ENCODE results near the gene ELF4. TPM values are rescaled to one million over a fixed set of nuclear protein-coding genes. Genes with fewer than 3 reads are reported as not detected.

The ELF4 gene
- total and polyA plus RNA-seq, 2 of the 4 experiments (the other 2 are of a cell fraction), result 10.9 to 19.0 TPM

GRCh38 chrX:130053236-130053635 lies 57.1 kb downstream of the ELF4 start:
- BruUV-seq (replicated peaks), result no TSS peak
- H3K14ac ChIP-seq (replicated peaks; ENCODE audit: low read depth, low read length), result no peak overlapping the region
- H3K4me1 ChIP-seq (ENCODE audit: control insufficient read depth, insufficient read depth, low read length), result peaks cover 3% of the 10 kb centered on the region; the same call in 1 of the 2 replicates
- H3K4me2 ChIP-seq (ENCODE audit: low read depth, low read length), result no peak overlapping the region
- no peak overlapping the region for H2BK15ac ChIP-seq (ENCODE audit: low read depth, low read length)
- no peaks in the 10 kb centered on the region for H4K20me1 ChIP-seq (ENCODE audit: insufficient read depth, low read length)
- H3K9me3 ChIP-seq (ENCODE audit: control insufficient read depth, insufficient read depth, low read length), result no peaks in the 10 kb centered on the region; the same call in 1 of the 2 replicates
- H2AK5ac ChIP-seq (ENCODE audit: low read depth, low read length), result no peak overlapping the region
- no peaks in the 10 kb centered on the region for H3K9me1 ChIP-seq (ENCODE audit: insufficient read depth, low read length)
- no peak overlapping the region for H4K5ac ChIP-seq (ENCODE audit: low read depth, low read length)
- H3K23ac ChIP-seq (ENCODE audit: low read depth, low read length), result no peak overlapping the region
- DNase-seq (no peak), ATAC-seq (ENCODE audit: low read depth) (no peak)
- H2BK5ac ChIP-seq (ENCODE audit: low read depth, low read length, poor library complexity, severe bottlenecking), result no peak overlapping the region
- H4K91ac ChIP-seq (ENCODE audit: insufficient read depth, low read depth, low read length), result no peak overlapping the region
- no peak overlapping the region for H3K18ac ChIP-seq (ENCODE audit: low read depth, low read length)
- dilution Hi-C loops (cut with HindIII; ENCODE audit: low sequenced_read_pairs, unreplicated experiment) (no loop called here), intact Hi-C loops (cut with micrococcal nuclease) (no loop called here), in situ Hi-C loops (cut with MboI; ENCODE audit: low sequenced_read_pairs) (no loop called here)
- no peak overlapping the region for H2BK120ac ChIP-seq (ENCODE audit: low read depth, low read length)
- H3K56ac ChIP-seq (ENCODE audit: extremely low read depth, insufficient read depth, low read length), result no peak overlapping the region
- WGBS, 2 experiments (ENCODE audit: extremely low coverage in 2 of 2, insufficient read length in 1 of 2), result no CpG with 5 or more reads among the region's 10 CpGs
- TF ChIP-seq RAD21 (IDR thresholded peaks at IDR 0.05; ENCODE audit: low read length) (no peak), CTCF (conservative IDR thresholded peaks at IDR 0.05; ENCODE audit: low read depth, low read length) (no peak), MXI1 (IDR thresholded peaks at IDR 0.05; ENCODE audit: borderline replicate concordance, low read depth, low read length) (no peak), MAFK (IDR thresholded peaks at IDR 0.05; ENCODE audit: low read depth, low read length) (no peak), POLR2A (IDR thresholded peaks at IDR 0.05; ENCODE audit: low read depth, low read length) (no peak), RCOR1 (IDR thresholded peaks at IDR 0.05; ENCODE audit: insufficient replicate concordance, low read length) (no peak), SMC3 (IDR thresholded peaks at IDR 0.05; ENCODE audit: low read depth, low read length) (no peak), RFX5 (IDR thresholded peaks at IDR 0.05; ENCODE audit: low read depth, low read length) (no peak), CHD1 (IDR thresholded peaks at IDR 0.05; ENCODE audit: low read depth, low read length) (no peak), NFE2L2 (IDR thresholded peaks at IDR 0.05; ENCODE audit: low read depth, low read length) (no peak), BHLHE40 (IDR thresholded peaks at IDR 0.05; ENCODE audit: low read depth, low read length) (no peak), MAZ (IDR thresholded peaks at IDR 0.05; ENCODE audit: borderline replicate concordance, low read depth, low read length) (no peak), CEBPB (IDR thresholded peaks at IDR 0.05; ENCODE audit: low read depth, low read length) (no peak), USF2 (IDR thresholded peaks at IDR 0.05; ENCODE audit: low read depth, low read length) (no peak), FOS (IDR thresholded peaks at IDR 0.05; ENCODE audit: low read depth, low read length) (no peak), ELK1 (IDR thresholded peaks at IDR 0.05; ENCODE audit: borderline replicate concordance, low read depth, low read length) (no peak)
- H2BK20ac ChIP-seq (ENCODE audit: low read depth, low read length), result no peak overlapping the region
- no peak overlapping the region for H3K4me3 ChIP-seq (ENCODE audit: insufficient read depth, low read depth, low read length)
- no peaks in the 10 kb centered on the region; the same call in 1 of the 2 replicates for H3K27me3 ChIP-seq (ENCODE audit: control insufficient read depth, insufficient read depth, low read length)
- CTCF ChIA-PET, result no interaction called here
- H2AK9ac ChIP-seq (replicated peaks; ENCODE audit: low read depth, low read length, poor library complexity), result peak overlapping the region; percentile 10
- no peak overlapping the region for H2AFZ ChIP-seq (replicated peaks; ENCODE audit: low read length, poor library complexity)
- peaks cover 13% of the 10 kb centered on the region; the same call in 1 of the 2 replicates for H3K36me3 ChIP-seq (ENCODE audit: control insufficient read depth, insufficient read depth, low read length)
- H3K9ac ChIP-seq (ENCODE audit: low read depth, low read length), result no peak overlapping the region
- H3K79me1 ChIP-seq (ENCODE audit: low read depth in 1 of 2, low read length in 2 of 2), result no peaks in the 10 kb centered on the region
- no peak overlapping the region for H3K4ac ChIP-seq (ENCODE audit: low read depth, low read length)
- no peak overlapping the region for H3K27ac ChIP-seq (ENCODE audit: insufficient read depth, low read length)
- POLR2A ChIA-PET (ENCODE audit: unreplicated experiment), result no interaction called here
- no peak overlapping the region for H4K8ac ChIP-seq (ENCODE audit: low read depth in 2 of 2, low read length in 2 of 2)
